ACC112 (cell line): Measurements from ENCODE around the gene ITGA2B.

ENCODE experiments used
- H2AFZ ChIP-seq: fragments of 200-600 bp; sonication (generic); one replicate; pipeline ENCODE4 v1.6.0; 2017; ENCODE audit warnings: antibody characterized with exemption, low read length; ENCODE audit not compliant: unreplicated experiment
- H3K27ac ChIP-seq: fragments of 200-600 bp; sonication (generic); 2 replicates; pipeline ENCODE4 v1.5.1; 2014; ENCODE audit warnings: low read depth, mild to moderate bottlenecking, antibody characterized with exemption, low read length, moderate library complexity
- H3K27me3 ChIP-seq: fragments of 200-600 bp; sonication (generic); 2 replicates; pipeline ENCODE4 v1.6.1; 2014; ENCODE audit warnings: mild to moderate bottlenecking, antibody characterized with exemption, low read length, moderate library complexity, mixed read lengths; ENCODE audit not compliant: insufficient read depth
- H3K36me3 ChIP-seq: fragments of 200-600 bp; sonication (generic); 2 replicates; pipeline ENCODE4 v1.6.1; 2016; ENCODE audit warnings: mild to moderate bottlenecking, antibody characterized with exemption, low read length, moderate library complexity, mixed read lengths; ENCODE audit not compliant: insufficient read depth
- H3K4me1 ChIP-seq: fragments of 200-600 bp; sonication (generic); one replicate; pipeline ENCODE4 v1.6.1; 2016; ENCODE audit warnings: low read length, mixed read lengths; ENCODE audit not compliant: insufficient read depth, unreplicated experiment, control insufficient read depth
- H3K4me3 ChIP-seq: fragments of 200-600 bp; sonication (generic); 2 replicates; pipeline ENCODE4 v1.5.1; 2014; ENCODE audit warnings: mild to moderate bottlenecking, low read depth, low read length
- H3K79me2 ChIP-seq: fragments of 200-600 bp; sonication (generic); one replicate; pipeline ENCODE4 v1.6.0; 2016; ENCODE audit warnings: low read length; ENCODE audit not compliant: control insufficient read depth, unreplicated experiment, insufficient read depth

ITGA2B gene

GRCh38 chr17:44327715-44328449 is 61.6 kb downstream of the ITGA2B start:
- no peak overlapping the region for H3K4me3 ChIP-seq
- no peak overlapping the region for H3K27ac ChIP-seq
- no peaks in the 10 kb centered on the region for H3K27me3 ChIP-seq
- H2AFZ ChIP-seq: no peak overlapping the region
- no peaks in the 10 kb centered on the region for H3K4me1 ChIP-seq
- H3K79me2 ChIP-seq: peaks cover 13% of the 10 kb centered on the region
- no peaks in the 10 kb centered on the region for H3K36me3 ChIP-seq

GRCh38 chr17:44326861-44327444 is 62.5 kb downstream of the ITGA2B start:
- Histone ChIP-seq H3K36me3 (no peaks in the 10 kb centered on the region), H3K79me2 (peaks cover 13% of the 10 kb centered on the region), H3K27me3 (no peaks in the 10 kb centered on the region), H2AFZ (no peak overlapping the region), H3K4me1 (no peaks in the 10 kb centered on the region), H3K4me3 (peak overlapping the region; percentile 11; the same call in 1 of the 2 replicates), H3K27ac (no peak overlapping the region)

GRCh38 chr17:44324571-44325275 is 64.7 kb downstream of the ITGA2B start, which contains the start of gene SLC25A39:
SLC25A39 (minus strand) TSS chr17:44324823; CDS start chr17:44323562, 1,261 bp downstream.
- no peaks in the 10 kb centered on the region; the same call in 1 of the 2 replicates for H3K36me3 ChIP-seq
- H3K79me2 ChIP-seq: peaks cover 13% of the 10 kb centered on the region
- peak within 1 kb of the TSS; percentile 88 for H3K4me3 ChIP-seq
- peak within 1 kb of the TSS; percentile 80 for H2AFZ ChIP-seq
- no peaks in the 10 kb centered on the region for H3K4me1 ChIP-seq
- H3K27ac ChIP-seq: peak within 1 kb of the TSS; percentile 64
- H3K27me3 ChIP-seq: no peaks in the 10 kb centered on the region

GRCh38 chr17:44324092-44324570 is 65.3 kb downstream of the ITGA2B start:
- H3K79me2 ChIP-seq: peaks cover 13% of the 10 kb centered on the region
- peak overlapping the region; percentile 55 for H2AFZ ChIP-seq
- H3K4me1 ChIP-seq: no peaks in the 10 kb centered on the region

GRCh38 chr17:44323359-44324091 is 65.9 kb downstream of the ITGA2B start:
- Histone ChIP-seq H3K4me1 (no peaks in the 10 kb centered on the region), H3K79me2 (peaks cover 13% of the 10 kb centered on the region), H2AFZ (no peak overlapping the region), H3K27ac (no peak overlapping the region), H3K4me3 (peak overlapping the region; percentile 88), H3K27me3 (no peaks in the 10 kb centered on the region), H3K36me3 (no peaks in the 10 kb centered on the region; the same call in 1 of the 2 replicates)

More at GRCh38 chr17:44324092-44324570, 65.3 kb downstream of the ITGA2B start:
- Histone ChIP-seq H3K36me3 (no peaks in the 10 kb centered on the region; the same call in 1 of the 2 replicates), H3K27me3 (no peaks in the 10 kb centered on the region), H3K27ac (no peak overlapping the region), H3K4me3 (peak overlapping the region; percentile 88)

DNA sequence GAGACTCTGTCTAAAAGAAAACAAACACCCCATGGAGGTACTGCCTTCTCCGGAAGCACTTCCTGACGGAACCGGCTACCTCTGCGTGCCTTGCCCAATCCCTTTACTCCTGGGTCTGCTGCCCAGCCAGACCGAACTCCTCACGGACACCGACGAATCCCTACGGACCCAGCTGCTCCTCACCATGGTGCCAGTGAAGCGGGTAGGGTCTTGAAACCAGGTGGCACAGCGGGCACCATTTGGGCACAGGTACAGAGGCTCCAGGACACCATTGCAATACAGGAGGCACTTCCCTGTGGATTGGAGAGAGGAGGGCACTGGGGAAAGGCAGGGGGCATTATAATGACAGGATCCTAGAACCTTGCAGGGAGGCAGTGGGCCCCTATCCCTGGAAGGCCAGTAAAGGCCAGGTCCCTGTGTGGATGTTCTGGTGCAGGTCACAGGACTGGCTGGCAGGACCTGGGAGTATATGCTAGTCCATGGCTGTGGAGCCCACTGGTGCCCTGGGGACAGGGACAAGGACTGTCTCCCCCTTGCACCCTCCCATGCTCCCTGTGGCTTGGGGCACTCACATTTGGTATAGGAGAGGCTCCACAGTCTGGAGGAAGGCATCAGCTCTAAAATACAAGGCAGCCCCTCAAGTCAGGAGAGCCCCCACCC is 67.1 kb downstream of the ITGA2B start:
- no peak overlapping the region for H2AFZ ChIP-seq
- peaks cover 3% of the 10 kb centered on the region; the same call in 1 of the 2 replicates for H3K27me3 ChIP-seq
- H3K36me3 ChIP-seq: no peaks in the 10 kb centered on the region; the same call in 1 of the 2 replicates
- H3K4me1 ChIP-seq: no peaks in the 10 kb centered on the region
- no peak overlapping the region for H3K27ac ChIP-seq
- H3K79me2 ChIP-seq: peaks cover 13% of the 10 kb centered on the region
- H3K4me3 ChIP-seq: no peak overlapping the region
